Activated CD4-positive, alpha-beta T cell treated with anti-CD3 and anti-CD28 coated beads for 48 hours (primary cell): Measurements from ENCODE around the gene RHBDL1.

ENCODE experiments used
- DNase-seq: peaks from one replicate; pipeline ENCODE4 v3.0.0-alpha.2; 2020

RHBDL1 gene

GRCh38 chr16:708959-709358 is 33.5 kb downstream of the RHBDL1 start:
- no peak for DNase-seq

GRCh38 chr16:709566-710499 is 34.4 kb downstream of the RHBDL1 start:
- DNase-seq, result peak; percentile 44

GRCh38 chr16:710500-711075 is 35.1 kb downstream of the RHBDL1 start:
- no peak for DNase-seq

DNA sequence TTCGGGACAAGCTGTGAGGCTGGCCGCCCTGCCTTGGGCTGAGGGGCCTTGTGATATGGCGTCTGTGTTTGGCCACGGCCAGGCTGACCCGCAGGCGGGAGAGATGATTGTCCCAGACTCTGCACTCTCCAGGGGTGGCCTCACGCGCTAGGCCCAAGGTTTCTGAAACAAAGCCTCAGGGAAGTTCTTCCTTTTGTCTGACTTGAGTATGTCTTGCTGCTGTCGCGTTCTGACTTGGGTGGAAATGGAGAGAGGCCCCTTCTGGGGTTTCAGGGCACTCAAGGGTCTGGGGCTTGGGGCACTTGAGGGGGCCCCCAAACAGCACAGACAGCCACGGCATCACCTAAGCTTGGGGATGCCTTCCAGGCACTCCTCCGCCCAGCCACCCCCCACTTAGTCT is 35.6 kb downstream of the RHBDL1 start:
- DNase-seq, result no peak

DNA sequence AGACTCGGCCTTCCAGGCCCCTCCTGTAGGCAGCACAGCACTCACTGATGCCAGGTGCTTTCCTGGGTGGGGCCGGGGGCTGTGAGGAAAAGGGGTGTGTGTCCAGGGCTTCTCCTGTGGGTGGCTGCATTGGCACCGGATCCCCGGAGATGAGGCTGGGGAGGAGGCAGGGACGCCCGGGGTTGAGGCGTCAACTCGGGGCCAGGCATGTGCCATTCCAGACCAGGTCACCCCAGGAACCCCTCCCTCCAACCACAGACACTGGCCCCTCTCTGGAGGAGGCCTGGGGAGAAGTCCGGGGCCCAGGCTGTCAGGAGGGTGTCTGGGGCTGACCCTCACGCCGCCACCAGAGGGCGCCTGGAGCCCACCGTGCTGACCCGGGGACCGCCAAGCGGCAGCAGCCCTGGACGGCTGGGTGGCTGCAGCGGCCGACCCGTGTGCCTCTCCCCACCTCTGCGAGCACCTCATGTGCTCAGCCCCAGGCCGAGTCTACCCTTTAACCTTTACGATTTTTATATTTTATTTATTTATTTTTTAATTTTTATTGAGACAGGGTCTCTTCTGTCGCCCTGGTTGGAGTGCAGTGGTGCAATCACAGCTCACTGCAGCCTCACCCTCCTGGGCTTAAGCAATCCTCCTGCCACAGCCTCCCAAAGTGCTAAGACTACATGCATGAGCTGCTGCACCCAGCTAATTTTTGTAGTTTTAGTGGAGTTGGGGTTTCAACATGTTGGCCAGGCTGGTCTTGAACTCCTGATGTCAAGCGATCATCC is 36.3 kb downstream of the RHBDL1 start:
- peak; percentile 85 for DNase-seq

GRCh38 chr16:712740-713250 is 37.3 kb downstream of the RHBDL1 start:
- DNase-seq, result peak; percentile 82

DNA sequence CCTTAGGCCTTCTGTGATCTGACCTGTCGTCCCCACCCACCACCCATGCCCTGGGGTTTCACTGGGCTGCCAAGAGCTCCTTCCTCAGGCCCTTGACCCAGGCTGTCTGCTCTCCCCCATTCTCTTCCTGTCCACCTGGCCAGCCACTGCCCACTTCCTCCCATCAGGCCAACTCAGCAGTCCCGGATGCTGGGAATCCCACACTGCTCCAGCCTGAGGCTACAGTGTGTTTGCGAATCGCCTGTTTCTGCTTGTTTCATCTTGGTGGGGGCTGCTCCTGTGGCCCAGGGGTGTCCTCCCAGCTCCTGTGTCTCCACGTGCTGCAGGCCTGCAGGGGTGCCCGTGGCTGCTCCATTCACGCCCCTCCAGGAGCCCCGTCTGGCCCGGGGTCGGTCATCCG is 38.6 kb downstream of the RHBDL1 start:
- no peak for DNase-seq

DNA sequence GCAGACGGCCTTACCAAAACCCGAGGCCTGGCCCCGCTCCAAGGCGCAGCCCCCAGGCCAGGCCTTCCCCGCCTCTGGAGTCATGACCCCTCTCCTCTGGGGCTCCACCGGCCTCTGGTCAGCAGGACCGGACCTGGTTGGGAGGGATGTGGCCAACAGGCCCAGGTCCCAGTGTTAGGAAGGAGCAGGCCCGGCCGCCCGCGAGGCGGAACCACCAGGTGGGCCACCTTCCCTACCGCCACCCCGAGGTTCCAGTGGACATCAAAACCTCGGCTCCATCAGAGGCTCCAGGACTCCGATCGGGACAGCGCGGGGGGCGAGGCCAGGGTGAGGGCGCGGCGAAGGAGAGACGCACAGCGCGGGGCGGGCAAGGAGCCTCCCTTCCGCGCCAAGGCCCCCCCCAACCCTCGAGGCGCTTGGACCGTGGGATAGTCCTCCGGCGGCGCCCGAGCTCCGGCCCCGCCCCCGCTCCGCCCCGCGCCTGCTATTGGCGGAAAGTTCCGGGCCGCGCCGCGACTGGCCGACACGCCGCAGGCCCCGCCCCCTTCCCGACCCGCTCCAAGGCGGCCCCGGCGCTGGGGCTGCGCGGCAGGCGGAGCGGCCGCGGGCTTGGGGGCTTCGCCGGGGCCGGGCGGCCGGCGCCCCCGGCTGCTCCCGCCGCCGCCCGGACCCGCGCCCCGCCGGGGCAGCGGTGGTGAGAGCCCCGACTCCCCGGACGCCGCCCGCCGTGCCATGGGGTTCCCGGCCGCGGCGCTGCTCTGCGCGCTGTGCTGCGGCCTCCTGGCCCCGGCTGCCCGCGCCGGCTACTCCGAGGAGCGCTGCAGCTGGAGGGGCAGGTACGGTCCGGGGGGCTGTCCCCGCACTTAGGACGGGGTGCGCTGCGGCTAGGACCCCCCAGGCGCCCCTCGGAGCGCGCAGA is 39.3 kb downstream of the RHBDL1 start, which contains the start of gene METRN:
METRN (plus strand) TSS at position 561 of the 919 bp plus-strand sequence; CDS start at position 733, 172 bp downstream.
- DNase-seq, result peak; percentile 93

DNA sequence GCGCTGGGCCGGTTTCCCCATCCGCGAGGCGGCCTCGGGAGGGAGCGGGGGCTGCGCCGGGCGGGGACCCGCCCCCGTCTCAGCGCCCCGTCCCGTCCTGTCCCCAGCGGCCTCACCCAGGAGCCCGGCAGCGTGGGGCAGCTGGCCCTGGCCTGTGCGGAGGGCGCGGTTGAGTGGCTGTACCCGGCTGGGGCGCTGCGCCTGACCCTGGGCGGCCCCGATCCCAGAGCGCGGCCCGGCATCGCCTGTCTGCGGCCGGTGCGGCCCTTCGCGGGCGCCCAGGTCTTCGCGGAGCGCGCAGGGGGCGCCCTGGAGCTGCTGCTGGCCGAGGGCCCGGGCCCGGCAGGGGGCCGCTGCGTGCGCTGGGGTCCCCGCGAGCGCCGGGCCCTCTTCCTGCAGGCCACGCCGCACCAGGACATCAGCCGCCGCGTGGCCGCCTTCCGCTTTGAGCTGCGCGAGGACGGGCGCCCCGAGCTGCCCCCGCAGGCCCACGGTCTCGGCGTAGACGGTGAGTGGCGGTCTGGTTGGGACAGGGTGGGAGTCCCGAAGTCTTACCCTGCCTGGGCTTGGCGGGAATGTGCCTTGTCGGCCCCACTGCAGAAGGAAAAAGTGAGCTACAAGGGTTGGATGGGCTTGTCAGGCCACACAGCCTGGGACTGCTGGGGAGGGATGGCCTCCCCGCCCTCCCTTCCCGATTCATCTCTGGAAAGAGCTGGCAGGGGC is 40.2 kb downstream of the RHBDL1 start:
- DNase-seq, result no peak

- DNase-seq, result no peak
Observed at GRCh38 chr16:716200-716568, 40.7 kb downstream of the RHBDL1 start.

GRCh38 chr16:716768-717325 is 41.4 kb downstream of the RHBDL1 start:
- DNase-seq, result no peak

DNA sequence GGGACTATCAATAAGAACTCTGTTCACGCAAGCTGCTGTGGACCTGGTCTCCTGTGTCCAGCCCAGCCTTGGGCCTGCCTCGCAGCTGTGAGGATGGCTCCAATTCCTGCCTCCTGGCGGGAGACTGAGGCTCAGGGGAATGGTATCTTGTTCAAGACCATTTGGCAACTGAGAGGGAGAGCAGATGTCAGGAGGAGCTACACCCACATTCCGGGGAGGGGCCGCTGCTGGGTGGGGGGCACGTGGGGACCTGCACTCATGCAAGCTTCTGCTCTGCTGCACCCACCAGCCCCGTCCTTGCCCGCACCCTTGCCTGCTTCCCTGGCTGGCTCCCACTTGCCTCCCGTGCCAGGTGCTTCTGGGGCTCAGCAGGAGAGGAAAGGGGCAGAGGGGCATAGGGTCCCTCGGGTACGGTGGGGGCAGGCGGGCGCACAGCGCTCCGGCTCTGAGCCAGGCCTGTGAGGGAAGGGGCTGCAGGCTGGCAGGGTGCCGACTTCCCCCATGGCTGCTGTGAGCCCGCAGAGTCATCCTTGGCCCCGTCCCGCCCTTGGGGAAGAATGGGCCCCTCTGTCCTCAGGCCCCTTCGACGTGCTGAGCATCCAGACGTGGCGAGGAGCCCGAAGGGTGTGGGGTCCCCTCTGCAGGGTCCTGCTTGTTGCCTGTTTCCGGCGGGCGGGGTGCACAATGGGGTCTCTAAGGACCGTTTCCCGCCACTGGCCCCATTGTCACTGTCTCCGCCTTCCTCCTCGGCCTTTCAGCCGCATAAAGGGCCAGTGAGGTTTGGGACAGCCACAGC is 42.2 kb downstream of the RHBDL1 start:
- DNase-seq, result no peak

GRCh38 chr16:718389-718788 is 42.9 kb downstream of the RHBDL1 start:
- no peak for DNase-seq

- no peak for DNase-seq
Observed at GRCh38 chr16:718922-719321, 43.5 kb downstream of the RHBDL1 start.

DNA sequence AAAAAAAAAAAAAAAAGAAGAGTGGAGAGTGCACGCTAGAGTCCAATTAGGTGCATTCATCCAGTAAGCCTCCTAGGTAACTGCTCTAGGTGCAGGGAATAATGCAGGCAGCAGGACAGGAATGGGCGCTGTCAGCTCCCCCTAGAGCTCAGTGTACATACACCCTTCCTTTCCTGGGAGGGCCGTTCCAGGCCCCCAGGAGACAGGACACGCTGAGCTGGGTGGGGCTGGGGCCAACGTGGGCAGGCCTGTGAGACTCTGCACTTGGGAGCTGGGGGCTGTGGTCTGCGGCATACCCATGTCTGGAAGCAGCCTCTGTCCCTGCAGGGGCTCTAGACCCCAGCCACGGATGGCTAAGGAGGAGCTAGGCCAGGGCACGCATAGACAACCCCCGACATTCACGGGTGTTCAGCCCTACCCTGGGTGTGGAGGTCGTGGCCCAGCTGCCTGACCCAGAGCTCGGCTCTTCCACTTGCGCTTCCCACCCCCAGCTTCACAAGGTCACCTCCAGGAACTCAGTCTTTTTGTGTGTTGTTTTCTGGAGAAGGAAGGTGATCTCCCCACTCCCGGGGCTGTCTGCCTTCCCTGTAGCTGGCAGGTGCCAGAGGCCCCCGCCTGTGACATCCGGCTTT is 44.5 kb downstream of the RHBDL1 start:
- no peak for DNase-seq

DNA sequence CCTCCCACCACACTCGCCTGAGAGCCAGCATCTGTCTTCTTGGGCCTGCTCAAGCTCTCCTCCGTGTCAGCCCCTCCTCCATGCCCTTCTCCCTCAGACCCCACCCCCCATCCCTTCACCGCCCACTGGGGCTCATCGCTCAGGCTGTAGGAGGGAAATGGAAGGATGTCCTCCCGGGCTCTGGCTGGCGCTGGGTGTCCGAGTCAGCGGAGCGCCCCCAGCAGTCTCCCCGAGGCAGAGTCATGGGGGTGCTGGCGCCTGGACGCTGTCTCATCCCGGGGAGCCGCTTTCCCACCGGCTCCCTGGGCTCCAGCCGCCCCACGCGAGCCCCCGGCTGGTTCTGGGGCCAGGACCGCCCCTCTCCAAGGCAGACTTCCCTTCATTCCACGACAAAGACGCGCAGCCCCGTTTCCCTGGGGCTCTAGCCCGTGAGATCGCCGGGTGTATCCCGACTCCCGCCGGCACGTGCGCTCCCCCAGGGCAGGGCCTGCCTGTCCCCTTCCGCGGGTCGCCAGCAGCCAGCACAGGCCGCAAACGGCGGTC is 45.0 kb downstream of the RHBDL1 start:
- peak; percentile 67 for DNase-seq

GRCh38 chr16:720990-721764 is 45.7 kb downstream of the RHBDL1 start, which contains the start of gene ANTKMT:
TSS of gene ANTKMT (plus strand) at chr16:721146. CDS start at chr16:721275, 129 bp downstream.
- DNase-seq, result peak; percentile 83

- DNase-seq, result no peak
Observed at GRCh38 chr16:721765-722540, 46.5 kb downstream of the RHBDL1 start.
